Neural progenitor cell (in vitro differentiated cells): ENCODE data around the gene MSRB1.

Source experiments
- EZH2phosphoT487 ChIP-seq: fragments of 200-600 bp; sonication (generic); IDR thresholded peaks from 2 replicates; pipeline ENCODE4 v1.6.1; 2017; ENCODE audit warnings: antibody characterized with exemption
- TF ChIP-seq, protein P1 (sequence below): fragments of 200-600 bp; sonication (generic); IDR thresholded peaks from 2 replicates; pipeline ENCODE4 v1.5.1; 2017; ENCODE audit warnings: antibody characterized with exemption, mild to moderate bottlenecking

DNA sequence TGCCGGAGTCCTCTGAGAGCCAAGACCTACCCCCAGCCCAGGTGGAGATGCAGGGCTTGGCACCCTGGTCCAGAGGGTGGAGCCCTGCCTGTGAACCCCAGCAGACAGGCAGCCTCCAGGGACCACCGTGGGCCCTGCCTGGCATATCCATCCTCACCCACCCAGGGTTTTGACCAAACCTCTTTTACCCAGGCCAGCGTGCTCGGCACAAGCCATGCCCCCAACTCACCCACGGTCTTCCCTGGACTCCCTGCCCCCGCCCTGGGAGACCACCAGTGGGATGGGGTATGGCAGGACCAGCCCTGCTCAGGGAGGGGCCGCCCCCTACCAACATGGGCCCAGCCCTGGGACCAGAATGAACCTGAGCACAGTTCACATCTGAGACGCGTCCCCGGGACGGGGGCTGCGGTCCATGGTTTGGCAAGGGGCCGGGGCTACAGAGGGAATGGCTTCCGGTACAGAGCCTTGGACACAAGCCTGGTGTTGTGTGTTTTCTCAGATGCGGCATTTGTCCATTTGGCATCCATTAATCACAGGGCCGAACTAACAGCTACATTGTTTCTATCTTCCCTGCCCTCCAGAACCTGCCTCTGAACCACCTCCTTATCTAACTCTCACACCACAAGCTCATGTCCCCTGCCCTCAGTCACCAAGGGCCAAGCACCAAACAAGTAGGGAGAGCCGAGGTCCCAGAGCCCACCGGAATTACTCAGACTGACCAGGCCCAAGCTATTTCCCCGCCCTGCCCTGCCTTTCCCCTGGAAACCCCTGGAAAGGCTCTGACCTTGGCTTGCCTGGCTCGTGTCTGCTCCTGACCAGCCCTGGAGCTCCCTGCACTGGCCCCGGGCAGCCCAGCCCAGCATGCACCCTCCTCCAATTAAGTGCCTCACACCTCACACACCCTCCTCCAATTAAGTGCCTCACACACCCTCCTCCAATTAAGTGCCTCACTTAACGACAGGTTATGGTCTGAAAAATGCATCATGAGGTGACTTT lies 38.9 kb downstream of the MSRB1 start:
- no peak for TF ChIP-seq EZH2phosphoT487
- TF ChIP-seq, protein P1, sequence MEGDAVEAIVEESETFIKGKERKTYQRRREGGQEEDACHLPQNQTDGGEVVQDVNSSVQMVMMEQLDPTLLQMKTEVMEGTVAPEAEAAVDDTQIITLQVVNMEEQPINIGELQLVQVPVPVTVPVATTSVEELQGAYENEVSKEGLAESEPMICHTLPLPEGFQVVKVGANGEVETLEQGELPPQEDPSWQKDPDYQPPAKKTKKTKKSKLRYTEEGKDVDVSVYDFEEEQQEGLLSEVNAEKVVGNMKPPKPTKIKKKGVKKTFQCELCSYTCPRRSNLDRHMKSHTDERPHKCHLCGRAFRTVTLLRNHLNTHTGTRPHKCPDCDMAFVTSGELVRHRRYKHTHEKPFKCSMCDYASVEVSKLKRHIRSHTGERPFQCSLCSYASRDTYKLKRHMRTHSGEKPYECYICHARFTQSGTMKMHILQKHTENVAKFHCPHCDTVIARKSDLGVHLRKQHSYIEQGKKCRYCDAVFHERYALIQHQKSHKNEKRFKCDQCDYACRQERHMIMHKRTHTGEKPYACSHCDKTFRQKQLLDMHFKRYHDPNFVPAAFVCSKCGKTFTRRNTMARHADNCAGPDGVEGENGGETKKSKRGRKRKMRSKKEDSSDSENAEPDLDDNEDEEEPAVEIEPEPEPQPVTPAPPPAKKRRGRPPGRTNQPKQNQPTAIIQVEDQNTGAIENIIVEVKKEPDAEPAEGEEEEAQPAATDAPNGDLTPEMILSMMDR: no peak
